GM21423 (cell line): ENCODE data around the gene APOBEC4.
A peak's percentile ranks its signal among the peaks of the same experiment; 100 is the strongest.

ENCODE experiments used
- ATAC-seq: cut with Tn5 transposase; IDR thresholded peaks from one replicate; pipeline ENCODE4 v1.9.1; 2021; ENCODE audit warnings: mild to moderate bottlenecking, moderate library complexity; ENCODE audit not compliant: unreplicated experiment

APOBEC4 gene

DNA sequence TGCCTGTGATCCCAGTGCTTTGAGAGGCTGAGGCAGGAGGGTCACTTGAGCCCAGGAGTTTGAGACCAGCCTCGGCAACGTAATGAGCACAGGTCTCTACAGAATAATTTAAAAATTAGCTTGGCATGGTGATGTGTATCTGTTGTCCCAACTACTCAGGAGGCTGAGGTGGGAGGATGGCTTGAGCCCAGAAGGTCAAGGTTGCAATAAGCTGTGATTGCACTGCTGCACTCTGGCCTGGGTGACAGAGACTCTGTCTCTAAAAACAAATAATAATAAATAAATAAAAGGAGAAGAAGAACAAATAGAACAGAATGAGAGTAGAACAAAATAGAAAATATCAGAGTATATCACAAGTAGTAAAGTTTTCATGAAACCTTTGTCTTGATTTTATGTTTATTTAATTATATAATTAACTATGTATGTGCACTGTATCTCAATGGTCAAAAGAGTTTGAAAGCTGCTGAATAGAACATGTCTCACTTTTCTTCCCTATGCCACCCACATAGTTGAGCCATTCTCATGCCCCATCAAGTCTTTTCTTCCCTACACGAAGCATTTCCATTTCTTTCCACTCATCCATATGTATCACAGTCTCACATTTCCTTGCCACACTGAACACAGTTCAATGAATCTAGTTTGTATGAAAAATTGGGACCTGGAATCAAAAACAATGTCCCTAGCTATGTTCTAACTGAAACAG lies 22.9 kb upstream of the APOBEC4 start:
- ATAC-seq: no peak

- no peak for ATAC-seq
Measured at GRCh38 chr1:183675381-183675780, 22.3 kb upstream of the APOBEC4 start.

- ATAC-seq: no peak
Measured at GRCh38 chr1:183674886-183675285, 21.8 kb upstream of the APOBEC4 start.

- ATAC-seq: no peak
Measured at GRCh38 chr1:183674339-183674738, 21.2 kb upstream of the APOBEC4 start.

GRCh38 chr1:183673605-183674323 lies 20.6 kb upstream of the APOBEC4 start:
- ATAC-seq: no peak

DNA sequence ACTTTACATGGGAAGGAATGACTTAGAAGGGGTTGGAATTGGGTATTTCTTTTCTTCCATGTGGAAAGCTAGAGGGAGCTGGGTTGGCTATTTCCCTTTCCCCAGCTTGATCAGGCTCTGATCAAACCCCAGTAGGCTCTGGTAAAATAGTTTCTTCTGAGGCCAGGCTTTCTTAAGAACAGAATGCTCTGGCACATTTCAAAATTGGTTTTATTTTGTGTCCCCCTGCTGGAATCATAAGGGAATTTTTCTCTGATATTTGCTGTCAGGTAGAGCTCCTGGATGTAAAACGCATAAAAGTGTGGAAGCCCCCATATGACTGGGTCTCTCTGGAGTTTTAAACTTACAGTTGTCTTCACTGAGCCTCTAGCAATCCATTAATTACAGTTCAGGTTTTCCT lies 17.1 kb upstream of the APOBEC4 start:
- no peak for ATAC-seq

GRCh38 chr1:183656355-183656754 lies 3.2 kb upstream of the APOBEC4 start:
- ATAC-seq: no peak

- ATAC-seq: peak; percentile 61
Measured at GRCh38 chr1:183655562-183656075, 2.5 kb upstream of the APOBEC4 start.

- no peak for ATAC-seq
Measured at GRCh38 chr1:183654706-183655105, 1.6 kb upstream of the APOBEC4 start.

DNA sequence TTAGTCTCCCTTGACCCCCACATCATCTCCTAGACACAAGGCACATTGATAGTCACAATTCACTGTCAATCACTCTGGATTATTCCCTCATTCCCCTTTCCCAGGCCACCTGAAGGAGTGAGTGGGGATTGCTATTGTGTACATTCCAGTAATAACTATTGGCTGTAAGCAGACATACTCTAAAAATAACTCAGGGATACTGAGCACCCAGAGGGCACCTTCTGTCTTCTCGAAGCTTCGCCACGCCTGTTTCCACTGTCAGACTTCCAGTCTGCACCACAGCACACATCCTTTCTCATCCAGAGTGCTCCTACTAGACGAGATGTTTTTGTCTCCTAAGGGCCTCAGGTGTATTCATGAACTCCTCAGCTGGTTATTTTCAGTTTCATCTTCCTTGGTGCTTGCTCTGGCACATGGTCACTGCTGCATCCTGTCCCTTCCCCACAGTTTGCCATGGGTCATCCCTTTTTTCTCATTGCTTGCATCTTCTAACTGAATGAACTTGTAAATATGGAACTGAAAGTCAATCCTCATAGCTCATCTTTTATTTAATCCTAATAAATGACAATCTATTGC lies 848 bp upstream of the APOBEC4 start:
- ATAC-seq: no peak

DNA sequence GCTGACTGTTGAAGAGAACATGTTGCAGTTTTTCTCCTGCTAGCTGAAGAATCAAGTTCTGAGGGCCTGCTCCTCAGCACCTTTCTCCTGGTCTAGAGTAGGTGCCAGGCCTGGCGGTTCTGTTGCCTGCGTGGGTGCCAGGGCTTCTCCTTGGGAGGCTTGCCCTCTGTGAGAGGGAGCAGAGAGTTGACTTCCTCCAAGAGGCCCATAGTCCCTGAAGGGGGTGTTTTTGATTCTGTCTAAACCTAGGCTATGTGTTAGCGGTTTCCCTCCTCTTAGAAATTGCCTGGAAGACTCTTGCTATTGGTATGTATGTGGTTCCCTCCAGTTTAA lies 312 bp upstream of the APOBEC4 start:
- no peak for ATAC-seq

GRCh38 chr1:183652107-183652506 lies 1.0 kb downstream of the APOBEC4 start:
- ATAC-seq: no peak

- ATAC-seq: no peak
Measured at GRCh38 chr1:183651612-183652011, 1.5 kb downstream of the APOBEC4 start.

DNA sequence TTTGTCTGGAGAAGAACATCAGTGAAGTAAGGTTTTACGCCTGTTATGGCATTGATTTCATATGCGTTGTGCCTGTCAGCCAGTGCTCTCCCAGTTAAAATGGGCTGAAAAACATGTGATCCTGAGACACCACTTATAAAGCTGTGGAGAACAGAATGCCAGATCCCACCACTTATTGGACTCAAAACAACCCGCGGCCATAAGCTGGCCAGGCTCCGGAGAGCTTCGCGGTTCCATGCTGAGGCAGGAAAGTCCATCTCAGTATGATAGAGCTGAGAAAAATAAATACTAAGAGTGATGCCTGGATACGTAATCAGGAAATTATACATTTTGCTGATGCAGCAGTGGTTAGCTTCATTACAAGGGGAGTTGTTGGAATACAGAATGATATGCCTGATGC lies 5.1 kb downstream of the APOBEC4 start:
- no peak for ATAC-seq

DNA sequence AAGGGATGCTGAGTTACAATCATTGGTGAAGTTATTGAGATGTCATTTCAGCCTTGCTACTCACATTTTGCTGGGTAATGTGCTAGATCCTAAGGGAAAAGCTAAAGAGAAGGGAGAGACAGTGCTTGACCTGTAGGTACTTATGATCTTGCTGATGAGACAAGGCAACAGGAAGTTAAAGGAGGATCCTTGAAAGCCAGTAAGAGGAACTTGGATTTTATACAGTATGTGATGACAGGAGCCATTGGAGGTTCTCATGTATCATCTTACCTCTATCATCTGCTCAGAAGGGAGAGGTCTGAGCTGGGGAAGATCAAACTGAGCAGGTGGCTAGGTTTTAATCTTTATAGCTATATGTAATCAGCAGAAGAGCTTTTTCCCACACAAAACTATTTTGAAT lies 6.3 kb downstream of the APOBEC4 start:
- ATAC-seq: no peak

DNA sequence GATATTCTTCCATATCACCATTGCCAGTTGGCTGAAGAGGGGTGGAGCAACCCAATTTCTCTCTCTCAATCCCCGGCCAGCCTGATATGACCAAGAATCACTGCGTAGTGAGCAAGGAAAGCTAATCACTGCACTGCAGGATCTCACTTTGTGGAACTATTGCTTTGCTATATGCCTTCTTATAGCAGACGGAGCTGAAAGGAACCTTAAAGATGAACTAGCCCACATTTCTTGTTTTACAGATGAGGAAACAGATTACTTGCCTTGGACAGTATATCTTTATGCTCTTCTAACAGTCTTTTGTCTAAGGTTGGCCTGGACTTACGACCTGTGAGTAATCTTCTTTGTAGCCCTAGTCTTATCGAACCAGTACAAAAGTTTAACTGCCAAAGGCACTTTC lies 7.6 kb downstream of the APOBEC4 start:
- ATAC-seq: no peak

- no peak for ATAC-seq
Measured at GRCh38 chr1:183642166-183642565, 10.9 kb downstream of the APOBEC4 start.

DNA sequence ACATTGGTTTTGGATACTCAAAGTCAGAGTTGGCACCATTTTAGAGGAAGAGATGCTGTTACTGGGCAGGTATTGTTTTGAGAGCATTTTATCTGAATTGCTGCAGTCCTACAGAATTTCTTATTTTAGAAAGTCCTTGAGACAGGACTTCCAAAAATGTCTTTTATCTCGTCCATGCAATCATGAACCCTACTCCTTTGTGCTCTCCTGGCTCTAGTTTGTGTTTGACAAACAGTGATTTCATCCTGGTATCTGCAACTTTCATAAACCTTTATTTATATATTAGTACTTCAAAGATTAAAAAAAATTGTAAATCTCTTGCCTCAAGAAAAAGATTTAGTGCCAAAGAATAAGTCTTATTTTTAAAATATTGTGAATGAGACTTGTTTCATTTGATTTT lies 12.9 kb downstream of the APOBEC4 start:
- ATAC-seq: no peak

DNA sequence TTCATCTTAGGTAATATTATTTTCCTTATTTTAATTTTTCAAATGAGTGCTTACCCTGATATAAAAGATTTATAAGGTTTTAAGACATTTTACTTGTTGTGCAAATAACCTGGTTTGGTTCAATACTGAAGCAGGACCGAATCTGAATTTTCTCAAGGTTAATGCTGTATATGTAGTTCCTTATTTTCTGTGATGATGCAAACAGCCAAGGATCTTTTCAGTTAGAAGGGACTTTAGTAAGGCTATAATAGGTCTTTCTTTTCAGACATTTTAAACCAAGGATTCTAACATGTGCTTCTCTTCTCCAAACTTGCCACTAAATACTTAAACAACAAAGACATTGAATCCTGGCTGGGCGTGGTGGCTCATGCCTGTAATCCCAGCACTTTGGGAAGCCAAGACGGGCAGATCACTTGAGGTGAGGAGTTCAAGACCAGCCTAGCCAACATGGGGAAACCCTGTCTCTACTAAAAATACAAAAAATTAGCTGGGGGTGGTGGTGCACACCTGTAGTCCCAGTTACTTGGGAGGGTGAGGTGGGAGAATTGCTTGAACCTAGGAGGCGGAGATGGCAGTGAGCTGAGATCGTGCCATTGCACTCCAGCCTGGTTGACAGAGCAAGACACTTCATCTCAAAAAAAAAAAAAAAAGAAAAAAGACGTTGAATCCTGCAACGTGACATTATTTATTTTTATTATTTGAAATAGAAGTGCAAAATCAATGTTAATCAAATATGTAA lies 14.3 kb downstream of the APOBEC4 start:
- ATAC-seq: no peak

GRCh38 chr1:183636783-183637182 lies 16.3 kb downstream of the APOBEC4 start:
- no peak for ATAC-seq

DNA sequence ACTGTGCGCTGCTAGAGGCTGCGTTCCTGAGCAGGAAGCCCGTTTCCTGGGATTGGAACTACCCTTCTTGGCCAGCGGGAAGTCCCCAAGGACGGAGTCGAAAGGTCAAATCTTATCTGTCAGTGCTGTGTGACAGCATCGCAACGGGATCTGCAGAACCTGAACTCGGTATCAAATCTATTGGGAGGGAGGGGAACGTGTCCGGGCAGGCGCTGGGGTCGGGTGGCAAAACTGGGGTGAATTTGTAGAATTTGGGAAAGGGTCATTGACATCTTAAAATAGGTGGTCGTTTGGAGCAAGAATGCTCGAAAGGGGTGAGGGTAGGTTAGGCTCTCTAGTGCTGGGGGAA lies 16.8 kb downstream of the APOBEC4 start:
- ATAC-seq: no peak
